Suprapubic skin (tissue), 4 donors: ENCODE data around the gene TRAK1. TPM values are rescaled to one million over a fixed set of nuclear protein-coding genes. Genes with fewer than 3 reads are reported as not detected.
A peak's percentile ranks its signal among the peaks of the same experiment; 100 is the strongest.

Source experiments
- DNase-seq, 2 donors: peaks; one replicate each; pipeline ENCODE4 v3.0.0-alpha.2; 2019; ENCODE audit warnings: low spot score in 2 of 2
- H3K27ac ChIP-seq: fragments of 200-600 bp; sonication (generic); one replicate; pipeline ENCODE4 v1.5.1; 2019
- H3K27me3 ChIP-seq: fragments of 200-600 bp; sonication (generic); one replicate; pipeline ENCODE4 v1.5.1; 2019
- H3K36me3 ChIP-seq: fragments of 200-600 bp; sonication (generic); one replicate; pipeline ENCODE4 v1.5.1; 2019
- H3K4me1 ChIP-seq: fragments of 200-600 bp; sonication (generic); one replicate; pipeline ENCODE4 v1.5.1; 2019
- H3K4me3 ChIP-seq: fragments of 200-600 bp; sonication (generic); one replicate; pipeline ENCODE4 v1.5.1; 2019; ENCODE audit warnings: mild to moderate bottlenecking
- H3K9me3 ChIP-seq: fragments of 200-600 bp; sonication (generic); one replicate; pipeline ENCODE4 v1.5.1; 2019
- CTCF ChIP-seq, 2 donors: fragments of 200-600 bp in 1 of 2; fragments of 450-650 bp in 1 of 2; sonication (generic) in 1 of 2; IDR thresholded peaks; one replicate each; pipeline ENCODE4 v1.5.1; 2016 to 2019; ENCODE audit warnings: antibody characterized with exemption in 2 of 2, mild to moderate bottlenecking in 1 of 2, moderate library complexity in 1 of 2
- EP300 ChIP-seq: sonication (generic); formaldehyde crosslinking; IDR thresholded peaks from one replicate; pipeline ENCODE4 v1.6.1; 2017; ENCODE audit warnings: antibody characterized with exemption
- POLR2A ChIP-seq, 2 donors: fragments of 450-650 bp; IDR thresholded peaks; one replicate each; pipeline ENCODE4 v1.6.1; 2017; ENCODE audit warnings: antibody characterized with exemption in 2 of 2, mild to moderate bottlenecking in 2 of 2, moderate library complexity in 2 of 2
- POLR2AphosphoS5 ChIP-seq, 3 donors: sonication (generic); formaldehyde crosslinking; IDR thresholded peaks; one replicate each; pipeline ENCODE4 v1.6.1; 2017; ENCODE audit warnings: antibody characterized with exemption in 3 of 3
- WGBS: methylation state at CpG from one replicate; pipeline ENCODE4 v1.1.5; 2018; 5-methylcytosine and 5-hydroxymethylcytosine counted together
- total RNA-seq, 4 donors: library from RNA; depleted of rRNA; stranded (reverse); fragments of >200 nt; gene quantifications; one replicate each; pipeline ENCODE4 v1.1.0, GENCODE V29; 2016

Gene TRAK1
- total RNA-seq, 4 donors from 2014 or later: 78.3 to 214 (median 86.4) TPM

- Histone ChIP-seq H3K4me1 (peaks cover 15% of the 10 kb centered on the region), H3K27me3 (no peaks in the 10 kb centered on the region), H3K4me3 (no peak overlapping the region), H3K27ac (no peak overlapping the region), H3K36me3 (peaks cover 40% of the 10 kb centered on the region), H3K9me3 (no peaks in the 10 kb centered on the region)
- DNase-seq: no peak
- TF ChIP-seq POLR2AphosphoS5 (IDR thresholded peaks at IDR 0.05) (no peak), EP300 (no peak)
- WGBS: 90% methylated on average over 9 of the region's 9 CpGs
These were observed 96.8 kb downstream of the TRAK1 start for GRCh38 chr3:42187936-42188335.

- H3K4me1 ChIP-seq: peaks cover 14% of the 10 kb centered on the region
- H3K4me3 ChIP-seq: no peak overlapping the region
- no peaks in the 10 kb centered on the region for H3K9me3 ChIP-seq
- H3K36me3 ChIP-seq: peaks cover 44% of the 10 kb centered on the region
- H3K27me3 ChIP-seq: no peaks in the 10 kb centered on the region
- 73% methylated on average over 1 of the region's 1 CpG for WGBS
- TF ChIP-seq POLR2A (IDR thresholded peaks at IDR 0.05): no peak
- TF ChIP-seq EP300: no peak
- no peak for TF ChIP-seq POLR2AphosphoS5 (IDR thresholded peaks at IDR 0.05)
- TF ChIP-seq CTCF (IDR thresholded peaks at IDR 0.05): no peak
- H3K27ac ChIP-seq: no peak overlapping the region
- DNase-seq: no peak
These were observed 97.2 kb downstream of the TRAK1 start for GRCh38 chr3:42188376-42188775.

- TF ChIP-seq POLR2AphosphoS5 (IDR thresholded peaks at IDR 0.05): no peak
- TF ChIP-seq POLR2A (IDR thresholded peaks at IDR 0.05): no peak
- no peak for TF ChIP-seq EP300
- no peak for TF ChIP-seq CTCF (IDR thresholded peaks at IDR 0.05)
- DNase-seq: no peak
- Histone ChIP-seq H3K4me1 (peaks cover 8% of the 10 kb centered on the region), H3K36me3 (peaks cover 49% of the 10 kb centered on the region), H3K27me3 (no peaks in the 10 kb centered on the region), H3K27ac (no peak overlapping the region), H3K4me3 (no peak overlapping the region), H3K9me3 (no peaks in the 10 kb centered on the region)
- WGBS: 80% methylated on average over 6 of the region's 6 CpGs
These were observed 97.9 kb downstream of the TRAK1 start for GRCh38 chr3:42189001-42189460.

GRCh38 chr3:42189736-42190135 lies 98.6 kb downstream of the TRAK1 start:
- Histone ChIP-seq H3K9me3 (no peaks in the 10 kb centered on the region), H3K36me3 (peaks cover 55% of the 10 kb centered on the region), H3K27ac (no peak overlapping the region), H3K4me3 (no peak overlapping the region), H3K4me1 (peaks cover 8% of the 10 kb centered on the region), H3K27me3 (no peaks in the 10 kb centered on the region)
- no peak for DNase-seq
- 57% methylated on average over 5 of the region's 6 CpGs for WGBS
- TF ChIP-seq POLR2A (IDR thresholded peaks at IDR 0.05): no peak
- TF ChIP-seq POLR2AphosphoS5 (IDR thresholded peaks at IDR 0.05): no peak
- no peak for TF ChIP-seq EP300
- TF ChIP-seq CTCF (IDR thresholded peaks at IDR 0.05): no peak

GRCh38 chr3:42190701-42191442 lies 99.7 kb downstream of the TRAK1 start:
- peaks cover 8% of the 10 kb centered on the region for H3K4me1 ChIP-seq
- H3K9me3 ChIP-seq: no peaks in the 10 kb centered on the region
- H3K27ac ChIP-seq: no peak overlapping the region
- H3K36me3 ChIP-seq: peaks cover 62% of the 10 kb centered on the region
- H3K27me3 ChIP-seq: no peaks in the 10 kb centered on the region
- TF ChIP-seq EP300 (no peak), CTCF (IDR thresholded peaks at IDR 0.05) (peak; percentile 69 to 77), POLR2AphosphoS5 (IDR thresholded peaks at IDR 0.05) (no peak)
- WGBS: 51% methylated on average over 11 of the region's 11 CpGs
- peak in 1 of 2 donors; percentile 77 for DNase-seq
- no peak overlapping the region for H3K4me3 ChIP-seq
